Natural killer cell (primary cell): ENCODE results near the gene NEGR1. TPM values are rescaled to one million over a fixed set of nuclear protein-coding genes. Genes with fewer than 3 reads are reported as not detected.

ENCODE experiments used
- ATAC-seq, 3 donors: fragments of 150-1000 bp in 2 of 3; fragments of 200-7000 bp in 1 of 3; cut with Tn5 transposase; 1 replicate in 1 of 3; 2 replicates in 2 of 3; pipeline ENCODE4 v1.10.0; 2021; ENCODE audit warnings: mild to moderate bottlenecking in 2 of 3, moderate library complexity in 2 of 3
- DNase-seq, 2 donors: peaks; one replicate each; pipeline versions ENCODE4 v3.0.0 to v3.0.0-alpha.2; 2013 to 2021; ENCODE audit warnings: mixed read lengths in 1 of 2
- H3K27ac ChIP-seq: one replicate; pipeline ENCODE4 v1.5.1; 2013; ENCODE audit warnings: mild to moderate bottlenecking, low read length
- H3K27me3 ChIP-seq: one replicate; pipeline ENCODE4 v1.6.1; 2013; ENCODE audit warnings: low read length; ENCODE audit not compliant: control insufficient read depth, insufficient read depth
- H3K36me3 ChIP-seq: one replicate; pipeline ENCODE4 v1.6.1; 2013; ENCODE audit warnings: low read length; ENCODE audit not compliant: control insufficient read depth, insufficient read depth
- H3K4me1 ChIP-seq: one replicate; pipeline ENCODE4 v1.6.1; 2013; ENCODE audit warnings: low read length; ENCODE audit not compliant: control insufficient read depth, insufficient read depth
- H3K4me3 ChIP-seq: one replicate; pipeline ENCODE4 v1.5.1; 2013; ENCODE audit warnings: low read length
- H3K9me3 ChIP-seq: one replicate; pipeline ENCODE4 v1.6.1; 2013; ENCODE audit warnings: low read length; ENCODE audit not compliant: control insufficient read depth, insufficient read depth
- H3K27ac Mint-ChIP-seq, 2 donors: one replicate each; pipeline ENCODE4 v1.8.0; 2022; ENCODE audit warnings: mild to moderate bottlenecking in 2 of 2, mixed read lengths in 2 of 2, moderate library complexity in 1 of 2
- H3K27me3 Mint-ChIP-seq, 2 donors: one replicate each; pipeline ENCODE4 v1.8.0; 2022; ENCODE audit warnings: low read depth in 2 of 2, mixed read lengths in 2 of 2
- H3K36me3 Mint-ChIP-seq: one replicate; pipeline ENCODE4 v1.8.0; 2022; ENCODE audit warnings: mixed read lengths
- H3K4me1 Mint-ChIP-seq, 2 donors: one replicate each; pipeline ENCODE4 v1.8.0; 2022; ENCODE audit warnings: mixed read lengths in 2 of 2
- H3K4me3 Mint-ChIP-seq: one replicate; pipeline ENCODE4 v1.8.0; 2022; ENCODE audit warnings: mild to moderate bottlenecking, moderate library complexity, mixed read lengths
- H3K9me3 Mint-ChIP-seq, 2 donors: one replicate each; pipeline ENCODE4 v1.8.0; 2022; ENCODE audit warnings: mixed read lengths in 2 of 2
- WGBS: methylation state at CpG from one replicate; pipeline ENCODE4 v1.1.7; 2013; ENCODE audit warnings: missing lambda C conversion rate; ENCODE audit not compliant: insufficient coverage; 5-methylcytosine and 5-hydroxymethylcytosine counted together
- intact Hi-C: fragments of 100-400 bp; cut with micrococcal nuclease; formaldehyde crosslinking; loops from one replicate; pipeline ENCODE4 v1.14.2; 2022
- total RNA-seq, 4 donors: library from RNA; stranded (reverse); fragments of 120-200 nt in 1 of 4; gene quantifications; one replicate each; pipeline versions ENCODE4 v1.2.3 to v1.2.4, GENCODE V29; 2013 to 2022
- TF ChIP-seq, protein P1 (sequence below): fragments of 200-600 bp; IDR thresholded peaks from one replicate; pipeline ENCODE4 v1.8.0; 2022; ENCODE audit warnings: antibody characterized with exemption

The NEGR1 gene
- total RNA-seq, 3 donors from 2014 or later (not counting 1 experiment from before 2014, with no cell fraction given), result 0.55 to 1.3 TPM; not detected in 1

GRCh38 chr1:72186733-72187307 lies 95.5 kb downstream of the NEGR1 start:
- H3K4me3 Mint-ChIP-seq, result no peak overlapping the region
- Histone ChIP-seq H3K4me1 (no peaks in the 10 kb centered on the region), H3K27ac (no peak overlapping the region), H3K9me3 (no peaks in the 10 kb centered on the region), H3K27me3 (no peaks in the 10 kb centered on the region), H3K4me3 (no peak overlapping the region), H3K36me3 (no peaks in the 10 kb centered on the region)
- TF ChIP-seq, protein P1, sequence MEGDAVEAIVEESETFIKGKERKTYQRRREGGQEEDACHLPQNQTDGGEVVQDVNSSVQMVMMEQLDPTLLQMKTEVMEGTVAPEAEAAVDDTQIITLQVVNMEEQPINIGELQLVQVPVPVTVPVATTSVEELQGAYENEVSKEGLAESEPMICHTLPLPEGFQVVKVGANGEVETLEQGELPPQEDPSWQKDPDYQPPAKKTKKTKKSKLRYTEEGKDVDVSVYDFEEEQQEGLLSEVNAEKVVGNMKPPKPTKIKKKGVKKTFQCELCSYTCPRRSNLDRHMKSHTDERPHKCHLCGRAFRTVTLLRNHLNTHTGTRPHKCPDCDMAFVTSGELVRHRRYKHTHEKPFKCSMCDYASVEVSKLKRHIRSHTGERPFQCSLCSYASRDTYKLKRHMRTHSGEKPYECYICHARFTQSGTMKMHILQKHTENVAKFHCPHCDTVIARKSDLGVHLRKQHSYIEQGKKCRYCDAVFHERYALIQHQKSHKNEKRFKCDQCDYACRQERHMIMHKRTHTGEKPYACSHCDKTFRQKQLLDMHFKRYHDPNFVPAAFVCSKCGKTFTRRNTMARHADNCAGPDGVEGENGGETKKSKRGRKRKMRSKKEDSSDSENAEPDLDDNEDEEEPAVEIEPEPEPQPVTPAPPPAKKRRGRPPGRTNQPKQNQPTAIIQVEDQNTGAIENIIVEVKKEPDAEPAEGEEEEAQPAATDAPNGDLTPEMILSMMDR, result no peak
- H3K4me1 Mint-ChIP-seq, result no peaks in the 10 kb centered on the region
- no peak for ATAC-seq
- WGBS, result no CpG with 5 or more reads among the region's 1 CpG
- no peak for DNase-seq
- H3K9me3 Mint-ChIP-seq, result peaks cover 0 to 3% of the 10 kb centered on the region in 2 donors
- H3K27ac Mint-ChIP-seq, result no peak overlapping the region
- intact Hi-C loops, result no loop called here
- H3K36me3 Mint-ChIP-seq, result no peaks in the 10 kb centered on the region
- H3K27me3 Mint-ChIP-seq, result no peaks in the 10 kb centered on the region

DNA sequence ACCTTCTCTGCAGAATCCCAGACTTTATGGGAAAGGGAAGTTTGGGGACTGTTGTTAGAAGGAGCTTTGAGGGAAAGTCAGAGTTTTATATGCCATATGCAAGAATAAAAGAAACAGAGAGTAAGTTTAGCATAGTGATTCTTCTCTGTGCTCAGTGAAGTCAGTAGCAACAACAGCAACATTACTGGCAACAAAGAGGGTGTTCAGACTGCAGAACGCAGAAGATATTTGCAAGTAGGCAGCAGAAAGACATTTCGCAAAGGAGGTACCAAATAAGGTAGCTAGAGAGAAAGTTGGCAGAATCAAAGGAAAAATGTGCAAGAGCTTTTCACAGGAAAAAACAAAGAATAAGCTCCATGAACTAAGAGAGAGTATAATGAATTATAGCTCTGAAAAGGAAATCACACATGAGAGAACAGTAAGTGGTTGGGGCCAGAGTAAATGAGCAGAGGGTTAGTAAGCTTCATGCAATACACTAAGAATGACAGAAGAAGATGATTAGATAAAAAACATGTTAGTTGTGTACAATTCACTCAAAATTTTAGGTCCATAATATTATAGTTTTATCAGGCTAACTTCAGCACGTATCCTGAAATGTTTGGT lies 98.1 kb downstream of the NEGR1 start:
- DNase-seq (no peak), ATAC-seq (no peak)
- Mint-ChIP-seq H3K4me3 (no peak overlapping the region), H3K9me3 (peaks cover 0 to 2% of the 10 kb centered on the region in 2 donors), H3K27ac (no peak overlapping the region), H3K27me3 (no peaks in the 10 kb centered on the region), H3K36me3 (no peaks in the 10 kb centered on the region), H3K4me1 (no peaks in the 10 kb centered on the region)
- Histone ChIP-seq H3K4me1 (no peaks in the 10 kb centered on the region), H3K27me3 (no peaks in the 10 kb centered on the region), H3K4me3 (no peak overlapping the region), H3K9me3 (no peaks in the 10 kb centered on the region), H3K36me3 (no peaks in the 10 kb centered on the region), H3K27ac (no peak overlapping the region)
- TF ChIP-seq, protein P1, result no peak
- 72% methylated on average over 3 of the region's 3 CpGs for WGBS
- intact Hi-C loops, result no loop called here

- intact Hi-C loops, result no loop called here
- H3K27me3 Mint-ChIP-seq, result no peaks in the 10 kb centered on the region
- no peak for DNase-seq
These were observed 99.5 kb downstream of the NEGR1 start for GRCh38 chr1:72182859-72183258.

More at GRCh38 chr1:72182859-72183258, 99.5 kb downstream of the NEGR1 start:
- H3K4me3 ChIP-seq, result no peak overlapping the region
- TF ChIP-seq, protein P1, result no peak
- H3K9me3 Mint-ChIP-seq, result peaks cover 0 to 2% of the 10 kb centered on the region in 2 donors
- H3K4me3 Mint-ChIP-seq, result no peak overlapping the region
- H3K9me3 ChIP-seq, result no peaks in the 10 kb centered on the region
- no peaks in the 10 kb centered on the region for H3K27me3 ChIP-seq
- no peak overlapping the region for H3K27ac Mint-ChIP-seq
- H3K4me1 Mint-ChIP-seq, result no peaks in the 10 kb centered on the region
- no peaks in the 10 kb centered on the region for H3K36me3 ChIP-seq
- no peak overlapping the region for H3K27ac ChIP-seq
- H3K36me3 Mint-ChIP-seq, result no peaks in the 10 kb centered on the region
- H3K4me1 ChIP-seq, result no peaks in the 10 kb centered on the region
- no peak for ATAC-seq
